Activated naive CD8-positive, alpha-beta T cell treated with anti-CD3 and anti-CD28 coated beads for 36 hours (primary cell): ENCODE measurements around the gene TEKT5. TPM values are rescaled to one million over a fixed set of nuclear protein-coding genes. Genes with fewer than 3 reads are reported as not detected.

Source experiments
- DNase-seq: peaks from one replicate; pipeline ENCODE4 v3.0.0; 2021
- H3K27ac Mint-ChIP-seq: one replicate; pipeline ENCODE4 v1.8.0; 2022; ENCODE audit warnings: mild to moderate bottlenecking, moderate library complexity, mixed read lengths
- H3K27me3 Mint-ChIP-seq: one replicate; pipeline ENCODE4 v1.8.0; 2022; ENCODE audit warnings: mild to moderate bottlenecking, mixed read lengths
- H3K36me3 Mint-ChIP-seq: one replicate; pipeline ENCODE4 v1.8.0; 2021; ENCODE audit warnings: mild to moderate bottlenecking, mixed read lengths
- H3K4me1 Mint-ChIP-seq: one replicate; pipeline ENCODE4 v1.8.0; 2021; ENCODE audit warnings: mixed read lengths
- H3K4me3 Mint-ChIP-seq: one replicate; pipeline ENCODE4 v1.8.0; 2022; ENCODE audit warnings: mild to moderate bottlenecking, moderate library complexity, mixed read lengths
- H3K9me3 Mint-ChIP-seq: one replicate; pipeline ENCODE4 v1.8.0; 2022; ENCODE audit warnings: mixed read lengths
- total RNA-seq, 2 experiments: library from RNA; stranded (reverse); gene quantifications; one replicate each; pipeline ENCODE4 v1.2.3, GENCODE V29; 2021

The TEKT5 gene
- total RNA-seq, 2 experiments from 2014 or later, result not detected

DNA sequence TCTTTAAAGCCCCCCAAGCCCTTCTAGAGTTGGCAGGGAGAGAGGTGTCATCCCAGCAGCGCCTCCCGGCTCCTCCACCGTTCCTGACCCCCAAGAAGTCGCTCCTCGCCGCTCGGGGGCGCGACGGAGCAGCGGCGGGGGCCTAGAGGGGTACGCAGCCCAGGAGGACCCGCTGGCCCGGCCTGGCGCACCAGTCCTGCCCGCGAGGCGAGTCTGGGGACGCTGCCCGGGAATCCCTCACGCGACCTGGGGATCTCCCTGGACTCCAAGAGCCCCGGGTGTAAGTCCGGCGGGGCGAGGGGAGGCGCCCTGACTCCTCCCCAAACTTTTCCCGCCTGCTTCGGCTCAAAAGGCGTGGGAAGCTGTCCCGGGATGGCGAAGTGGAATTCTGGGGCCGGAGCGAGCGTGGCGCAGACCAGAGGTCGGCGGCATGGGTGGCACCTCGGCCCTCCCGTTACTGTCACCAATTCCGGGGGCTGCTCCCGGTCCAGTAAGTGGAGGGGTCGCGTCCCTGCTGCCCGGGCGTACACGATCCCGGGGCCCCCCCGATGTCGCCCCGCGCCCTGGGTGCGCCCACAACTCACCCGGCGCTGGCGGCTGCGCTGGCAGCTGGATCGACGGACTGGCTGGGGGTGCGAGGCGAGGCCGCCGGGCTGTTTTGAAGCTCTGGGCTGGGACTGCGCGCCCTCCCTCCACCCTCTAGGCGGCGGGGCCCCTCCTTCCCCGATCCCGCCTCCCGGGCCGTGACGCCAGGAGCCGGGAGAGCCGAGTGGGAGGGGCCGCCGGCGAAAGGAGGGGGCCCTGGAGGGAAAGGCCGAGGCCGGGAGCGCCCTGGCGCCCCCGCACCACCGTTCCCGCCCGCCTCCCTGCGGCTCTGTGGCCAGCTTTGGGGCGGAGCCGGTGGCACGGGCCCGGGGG is 114.5 kb downstream of the TEKT5 start, which contains the start of gene EMP2:
EMP2 (minus strand) TSS at position 634 of the 918 bp plus-strand sequence. CDS start 32,981 bp downstream, outside the sequence.
- H3K4me1 Mint-ChIP-seq, result no peaks in the 10 kb centered on the region
- peaks cover 68% of the 10 kb centered on the region for H3K27me3 Mint-ChIP-seq

GRCh38 chr16:10579575-10579964 is 115.2 kb downstream of the TEKT5 start:
- peaks cover 68% of the 10 kb centered on the region for H3K27me3 Mint-ChIP-seq
- no peaks in the 10 kb centered on the region for H3K4me1 Mint-ChIP-seq
- H3K9me3 Mint-ChIP-seq, result no peaks in the 10 kb centered on the region
- H3K36me3 Mint-ChIP-seq, result no peaks in the 10 kb centered on the region
- no peak overlapping the region for H3K27ac Mint-ChIP-seq
- DNase-seq, result no peak
- H3K4me3 Mint-ChIP-seq, result no peak overlapping the region

More for the DNA sequence above, 114.5 kb downstream of the TEKT5 start, which contains the start of gene EMP2:
- H3K9me3 Mint-ChIP-seq, result no peaks in the 10 kb centered on the region
- no peaks in the 10 kb centered on the region for H3K36me3 Mint-ChIP-seq
- DNase-seq, result no peak
- no peak within 1 kb of the TSS for H3K4me3 Mint-ChIP-seq
- no peak within 1 kb of the TSS for H3K27ac Mint-ChIP-seq

GRCh38 chr16:10578474-10579316 is 116.0 kb downstream of the TEKT5 start:
- no peak for DNase-seq
- Mint-ChIP-seq H3K4me3 (no peak overlapping the region), H3K9me3 (no peaks in the 10 kb centered on the region), H3K27me3 (peaks cover 66% of the 10 kb centered on the region), H3K27ac (no peak overlapping the region), H3K4me1 (no peaks in the 10 kb centered on the region), H3K36me3 (no peaks in the 10 kb centered on the region)

Other genes starting within 250 kb of the TEKT5 start
- gene EMP2, start 114.3 kb downstream of the TEKT5 start, total RNA-seq, result not detected
- gene NUBP1, start 48.9 kb upstream of the TEKT5 start, total RNA-seq, result 10 to 100 TPM; 24.3 to 26.7 TPM
- not detected for gene TVP23A, start 123.9 kb upstream of the TEKT5 start, total RNA-seq
- gene CIITA, start 182.3 kb upstream of the TEKT5 start, total RNA-seq, result 1 to 10 TPM; 1.4 to 1.5 TPM
- gene DEXI, start 247.5 kb upstream of the TEKT5 start, total RNA-seq, result 10 to 100 TPM; 25.5 to 26.2 TPM
- 10 to 100 TPM; 20.4 to 21.3 TPM for gene CLEC16A, start 249.6 kb upstream of the TEKT5 start, total RNA-seq